Smooth muscle cell of the brain vasculature (primary cell): Measurements from ENCODE around the gene NFIA.
"Not testable (repeated sequence)": the region's sequence is repeated elsewhere in the genome, so short reads cannot be mapped to it uniquely, and the experiment has no call there.

Experiments
- DNase-seq: peaks from one replicate; pipeline ENCODE4 v3.0.0-alpha.2; 2012; ENCODE audit warnings: low read depth, low spot score

The NFIA gene

DNA sequence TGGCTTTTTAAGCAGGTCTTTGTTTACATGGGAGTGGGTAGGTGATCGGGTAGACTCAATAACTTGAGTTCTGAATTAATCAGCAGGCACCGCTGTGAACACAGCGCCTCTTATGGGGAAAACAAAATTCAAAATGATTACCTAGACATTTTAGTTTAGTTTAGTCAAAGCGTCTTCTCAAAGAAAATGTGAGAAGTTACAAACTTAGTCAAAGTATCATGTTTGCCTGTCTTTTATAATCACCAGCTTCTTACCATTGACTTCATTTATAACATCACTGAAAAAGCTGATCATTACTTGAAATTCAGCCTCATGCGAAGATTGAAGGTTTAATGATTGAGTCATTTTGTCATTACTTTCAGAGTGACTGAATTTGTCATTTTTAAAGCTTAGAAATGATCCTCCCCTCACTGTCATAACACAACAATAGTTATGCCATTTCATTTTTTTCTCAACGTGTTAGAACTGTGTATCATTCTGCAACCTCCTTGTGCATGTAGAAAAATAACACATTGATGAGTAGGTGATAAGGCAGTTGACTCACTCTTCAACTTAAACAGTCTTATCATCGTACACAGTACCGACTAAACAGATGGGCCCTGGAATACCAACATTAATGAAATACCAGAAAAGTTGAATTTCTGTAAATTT is 188.5 kb downstream of the NFIA start:
- DNase-seq = no peak

DNA sequence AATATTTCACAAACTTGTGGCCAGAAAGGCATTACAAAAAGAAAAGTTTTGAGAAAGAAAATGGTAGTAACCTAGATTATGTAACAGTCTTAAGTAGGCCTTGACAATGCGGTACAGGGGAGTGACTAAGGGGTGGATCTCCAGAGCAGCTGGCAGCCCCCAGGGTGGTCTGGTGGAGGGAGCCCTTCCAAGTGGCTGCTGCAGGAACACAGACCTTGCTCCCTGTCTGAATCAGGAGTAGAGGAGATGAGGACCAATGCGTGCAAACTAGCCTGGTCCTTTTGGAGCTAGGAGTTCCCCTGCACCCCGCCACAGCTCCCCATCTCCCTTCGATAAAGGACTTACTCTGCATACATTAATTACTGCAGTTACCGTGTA is 189.0 kb downstream of the NFIA start:
- DNase-seq = no peak

- DNase-seq = no peak
These were observed 190.9 kb downstream of the NFIA start for GRCh38 chr1:61273167-61273705.

DNA sequence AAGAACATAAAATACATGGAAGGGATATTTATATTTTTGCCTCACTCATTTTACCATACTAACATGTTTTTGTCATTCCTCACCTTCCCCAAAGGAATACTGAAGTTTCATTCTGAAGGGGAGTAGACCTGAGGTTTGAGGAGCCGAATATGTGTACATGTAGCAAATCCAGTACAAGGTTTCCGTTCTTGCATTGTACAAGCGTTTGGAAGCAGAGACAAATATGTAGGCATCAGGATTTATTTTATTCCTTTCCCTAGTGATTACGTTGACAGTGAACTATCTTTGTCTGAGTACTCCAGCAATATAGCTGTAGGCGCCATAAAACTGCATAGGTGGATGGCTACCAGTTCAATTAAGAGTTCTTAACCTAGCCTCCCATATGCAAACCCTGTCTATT is 191.5 kb downstream of the NFIA start:
- no peak for DNase-seq

DNA sequence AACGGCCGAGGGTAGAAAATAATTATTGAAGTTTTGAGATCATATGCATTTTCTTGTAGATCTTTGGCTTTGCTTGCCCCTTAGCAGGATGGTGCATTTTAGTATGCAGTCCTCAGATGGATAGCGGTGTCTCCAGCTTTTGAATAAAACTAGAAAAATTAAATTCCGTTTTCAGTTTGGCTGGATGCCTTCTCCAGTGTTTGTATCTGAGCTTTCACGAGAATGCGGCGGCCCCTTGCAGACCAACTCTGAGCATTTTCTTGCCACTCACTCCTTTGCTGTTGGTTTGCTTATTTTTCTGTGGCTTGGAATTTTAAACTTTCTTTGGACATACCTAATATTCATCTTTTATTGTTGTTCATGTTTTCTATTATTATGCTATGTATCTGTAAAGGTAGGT is 192.6 kb downstream of the NFIA start:
- no peak for DNase-seq

- DNase-seq = no peak
These were observed 193.9 kb downstream of the NFIA start for GRCh38 chr1:61276246-61276645.

DNA sequence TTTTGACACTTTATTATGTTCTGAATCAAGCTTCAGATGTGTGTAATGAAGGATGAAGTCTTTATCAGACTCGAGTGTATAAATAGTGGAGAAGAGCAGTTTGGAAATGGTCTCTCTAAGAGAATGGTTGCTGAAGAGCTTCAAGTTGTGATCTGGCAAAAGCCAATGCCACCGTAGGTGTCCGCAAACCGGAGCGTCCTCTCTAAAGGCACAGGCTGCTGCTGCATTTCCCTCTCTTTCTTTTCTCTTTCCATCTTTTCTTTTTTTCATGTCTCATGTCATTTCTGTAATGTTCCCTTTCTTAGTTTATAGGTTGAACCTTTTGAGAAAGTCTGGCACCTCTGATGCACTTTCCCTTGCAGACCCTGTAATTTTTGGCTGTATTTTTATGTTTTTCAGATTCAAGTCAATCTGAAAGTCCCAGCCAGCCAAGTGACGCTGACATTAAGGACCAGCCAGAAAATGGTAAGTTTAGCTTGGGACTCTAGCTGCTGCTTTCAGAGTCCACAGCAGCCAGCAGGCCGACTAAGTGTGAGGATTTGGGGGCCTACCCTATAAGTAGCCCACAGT is 194.8 kb downstream of the NFIA start:
- DNase-seq = no peak

- not testable (repeated sequence) for DNase-seq
These were observed 196.1 kb downstream of the NFIA start for GRCh38 chr1:61278503-61278902.

DNA sequence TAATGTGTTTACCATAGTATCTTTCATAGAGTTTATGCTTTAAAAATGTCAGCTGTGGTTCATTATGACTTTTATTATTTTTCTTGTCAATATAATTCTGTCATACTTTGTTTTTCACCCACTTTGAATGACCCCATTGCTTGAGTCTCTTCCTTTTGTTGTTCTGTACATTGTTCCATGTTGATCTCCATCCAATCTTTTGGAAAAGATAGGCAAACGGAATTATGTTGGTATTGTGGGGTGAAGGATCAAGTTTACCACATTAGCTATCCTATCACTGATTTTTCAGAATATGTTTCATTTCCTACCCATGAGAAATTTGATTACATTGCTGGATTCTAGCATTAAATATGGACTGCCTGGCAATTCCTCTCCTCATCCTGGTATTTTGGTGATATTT is 196.6 kb downstream of the NFIA start:
- no peak for DNase-seq

DNA sequence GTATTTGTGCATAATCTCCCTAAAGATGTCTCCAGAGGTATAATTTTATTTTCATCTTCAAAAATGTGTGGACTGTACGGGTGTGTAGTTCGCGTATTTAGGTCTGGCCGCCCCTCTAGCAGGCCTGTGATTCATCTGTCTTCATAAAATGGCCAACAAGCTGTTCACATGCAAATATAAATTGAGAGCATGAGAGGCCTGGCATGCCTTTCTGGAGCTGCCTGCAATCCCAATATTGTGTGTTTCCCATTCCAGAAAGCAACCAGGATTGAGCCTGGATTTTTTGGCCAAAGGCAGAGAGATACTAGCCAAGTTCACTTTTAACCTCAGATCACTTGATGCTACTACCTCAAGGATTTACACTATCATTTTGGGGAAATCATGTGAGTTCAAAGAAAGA is 197.2 kb downstream of the NFIA start:
- DNase-seq = no peak

GRCh38 chr1:61280452-61280851 is 198.1 kb downstream of the NFIA start:
- no peak for DNase-seq

DNA sequence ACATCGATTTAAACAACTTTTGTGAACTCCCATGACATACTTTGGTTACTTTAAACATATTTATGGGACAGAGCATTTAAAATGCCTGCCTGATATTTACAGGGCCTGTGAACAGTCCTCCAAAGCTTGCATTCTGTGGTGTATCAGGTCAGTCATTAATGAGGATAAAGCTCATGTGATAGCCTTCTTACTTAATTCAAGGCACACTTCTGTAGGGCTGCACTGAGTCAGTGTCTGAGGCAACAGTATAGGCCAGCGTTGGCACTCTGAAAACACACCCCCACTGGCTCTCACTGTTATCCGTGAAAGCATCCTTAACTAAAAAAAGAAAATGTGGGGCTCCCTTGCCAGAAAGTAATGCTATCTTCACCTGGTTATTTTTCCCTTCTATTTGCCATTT is 200.0 kb downstream of the NFIA start:
- no peak for DNase-seq

- DNase-seq = no peak
These were observed 202.0 kb downstream of the NFIA start for GRCh38 chr1:61284248-61284854.

GRCh38 chr1:61284936-61285335 is 202.6 kb downstream of the NFIA start:
- no peak for DNase-seq

DNA sequence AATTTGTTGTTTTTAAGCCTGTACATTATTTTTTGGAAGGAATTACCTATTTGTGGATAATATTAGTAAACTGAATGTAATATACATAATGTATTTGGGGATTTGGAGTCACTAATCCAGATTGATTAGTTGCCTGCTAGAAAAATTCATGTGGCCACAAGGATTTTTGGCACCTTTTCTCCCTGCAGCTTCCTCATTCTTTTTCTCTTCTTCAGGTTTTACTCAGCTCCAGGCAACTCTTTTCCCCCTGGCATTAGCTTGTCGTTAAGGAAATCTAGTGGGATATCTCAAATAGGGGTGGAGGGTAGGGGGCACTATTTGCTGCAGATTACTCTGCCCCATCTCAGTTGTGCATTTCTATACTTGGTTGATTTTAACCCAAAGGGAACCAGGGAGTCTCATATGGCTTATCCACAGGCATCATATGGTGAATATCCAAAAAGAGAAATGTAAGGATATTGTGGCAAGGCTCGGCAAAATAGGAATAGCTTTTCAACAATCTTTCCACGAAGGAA is 203.1 kb downstream of the NFIA start:
- no peak for DNase-seq

DNA sequence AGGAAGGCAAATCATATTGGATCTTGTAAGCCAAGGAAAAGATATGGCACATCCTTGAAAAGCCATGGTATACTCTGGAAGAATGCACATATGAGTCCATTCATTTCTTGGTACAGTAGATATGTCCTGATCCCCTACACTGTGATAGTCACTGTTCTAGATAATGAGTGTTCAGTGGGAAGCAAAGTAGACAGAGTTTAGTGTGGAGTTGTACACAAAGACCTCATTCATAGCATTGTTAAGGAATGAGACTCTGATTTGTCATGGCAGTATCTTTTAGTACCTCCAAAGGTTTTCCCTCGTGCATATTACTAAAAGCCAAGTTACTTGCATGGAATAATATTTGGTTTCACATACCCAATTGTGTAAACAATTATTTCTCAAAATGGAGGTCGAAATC is 204.7 kb downstream of the NFIA start:
- no peak for DNase-seq

- peak; percentile 77 for DNase-seq
These were observed 205.4 kb downstream of the NFIA start for GRCh38 chr1:61287734-61288133.

DNA sequence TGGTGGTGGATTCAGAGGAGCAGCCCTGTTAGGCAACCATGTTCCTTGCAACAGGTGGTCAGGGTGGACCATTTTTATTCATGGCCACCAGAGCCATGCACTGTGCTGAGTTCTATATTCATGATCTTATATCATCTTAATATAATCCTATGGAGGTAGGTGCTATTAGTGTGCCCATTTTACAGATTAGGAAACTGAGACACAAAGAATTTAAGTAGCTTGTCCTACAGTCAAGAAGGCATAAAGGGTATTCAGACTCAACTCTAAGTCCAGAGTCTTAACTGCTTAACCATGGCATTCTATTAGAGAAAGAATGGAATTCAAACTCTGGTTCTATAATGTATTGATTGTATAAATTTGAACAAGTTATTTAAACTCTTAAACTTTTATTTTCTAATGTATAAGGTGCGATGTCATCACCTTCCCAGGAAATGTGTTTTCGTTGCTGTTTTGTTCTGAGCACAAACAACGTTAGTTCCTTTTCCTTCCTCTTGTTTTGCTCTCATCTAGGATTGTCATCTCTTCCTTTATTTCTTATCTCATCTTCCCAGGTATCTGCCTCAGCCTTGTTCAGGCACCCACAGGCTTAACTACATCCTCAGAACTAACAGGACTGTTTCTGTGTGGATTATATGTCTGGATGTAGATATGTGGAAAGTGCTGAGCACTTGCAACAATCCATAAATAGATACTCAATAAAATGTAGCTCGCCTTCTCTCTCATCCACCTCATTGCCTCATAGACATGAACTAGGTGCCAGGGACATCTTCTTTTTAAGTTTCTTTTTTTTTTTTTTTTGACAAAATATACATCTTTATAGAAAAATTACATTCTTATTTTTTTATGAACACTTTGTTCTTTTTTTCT is 207.1 kb downstream of the NFIA start:
- no peak for DNase-seq

DNA sequence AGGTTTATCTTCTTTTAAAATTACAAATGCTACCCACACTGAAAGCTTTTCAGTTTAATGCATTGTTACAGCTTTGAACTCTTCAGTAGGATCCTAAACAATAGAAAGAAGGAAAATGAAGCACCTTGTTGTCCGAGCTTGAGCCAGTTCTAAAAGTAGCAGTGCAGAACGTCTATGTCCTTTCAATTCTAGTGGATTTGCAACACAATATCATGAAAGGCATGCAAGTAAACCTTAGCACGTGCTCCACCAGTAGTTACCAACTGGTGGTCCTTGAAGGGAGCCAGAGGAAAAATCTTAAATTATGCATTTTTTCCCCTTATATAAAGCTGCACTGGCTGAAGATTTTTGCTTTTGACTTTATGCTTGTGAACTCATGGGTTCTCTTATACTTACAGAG is 208.2 kb downstream of the NFIA start:
- no peak for DNase-seq

- DNase-seq = no peak
These were observed 210.8 kb downstream of the NFIA start for GRCh38 chr1:61293197-61293596.

GRCh38 chr1:61293986-61294504 is 211.7 kb downstream of the NFIA start:
- DNase-seq = no peak

DNA sequence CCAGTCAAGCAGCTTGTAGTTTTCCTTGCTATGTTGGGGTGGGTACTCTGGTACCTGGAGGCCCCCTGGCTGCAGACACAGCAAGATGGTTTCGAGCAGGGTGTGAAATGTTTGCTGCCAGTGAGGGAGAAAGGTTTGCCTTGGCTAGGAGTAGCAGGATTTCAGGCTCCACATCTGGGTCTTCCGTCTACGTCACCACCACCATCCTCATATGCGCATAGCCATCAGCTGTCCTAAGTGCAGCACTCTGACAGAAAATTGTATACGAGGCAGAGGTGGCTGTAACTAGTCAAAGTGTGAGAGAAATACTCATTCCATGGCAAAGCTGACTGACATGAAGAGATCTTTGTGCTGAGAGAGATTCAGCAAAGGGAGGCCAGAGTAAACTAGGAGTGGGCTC is 212.6 kb downstream of the NFIA start:
- no peak for DNase-seq
